Measurements from ENCODE around the gene NNT.
"Not testable (repeated sequence)": the region's sequence is repeated elsewhere in the genome, so short reads cannot be mapped to it uniquely, and the experiment has no call there.

Gene NNT

DNA sequence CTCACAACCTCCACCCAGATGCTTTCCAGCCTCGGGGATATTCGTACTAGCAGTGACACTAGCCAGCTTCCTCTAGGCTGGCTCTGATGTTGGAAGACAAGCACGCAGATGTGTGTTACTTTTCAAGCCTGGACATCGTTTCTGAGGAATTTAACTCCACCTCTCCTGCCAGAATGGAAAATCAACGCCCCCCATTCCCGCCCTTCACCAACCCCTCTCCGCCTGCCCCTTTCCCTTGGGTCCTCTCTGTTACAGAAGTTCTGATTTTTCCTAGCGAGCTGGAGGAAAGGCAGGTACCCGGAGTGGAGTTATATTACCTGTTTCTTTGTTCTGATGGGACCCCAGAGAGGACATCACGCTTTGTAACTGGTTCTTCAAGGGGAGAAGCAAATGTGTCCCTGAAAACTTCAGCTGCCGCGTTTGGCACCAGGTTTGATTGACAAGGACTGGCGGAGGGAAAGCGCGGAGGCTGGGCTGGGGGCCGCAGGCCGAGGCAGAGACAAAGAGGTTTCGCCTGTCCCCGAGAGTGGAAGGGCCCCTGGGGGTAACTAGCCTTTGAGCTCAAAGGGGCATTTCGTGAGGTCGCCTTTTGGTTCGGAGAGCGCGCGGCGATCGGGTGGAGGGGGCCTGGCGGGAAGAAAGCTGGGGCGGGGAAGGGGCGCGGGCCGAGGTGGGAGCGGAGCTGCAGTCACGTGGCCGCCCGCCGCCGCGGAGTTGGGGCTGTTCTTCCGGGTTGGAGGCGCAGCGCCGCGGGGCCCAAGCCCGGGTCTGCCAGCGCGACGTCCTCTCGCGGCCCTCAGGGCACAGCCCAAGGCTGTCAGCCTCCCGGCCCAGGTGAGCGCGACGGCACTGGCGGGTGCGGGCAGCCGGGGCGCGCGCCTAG, at the start of gene NNT:
Gene NNT (plus strand): TSS at position 720 of the 883 bp plus-strand sequence. CDS start 6,016 bp downstream, outside the sequence.
- no peaks in the 10 kb centered on the region for H3K9me3 Mint-ChIP-seq
- peak; percentile 89 for DNase-seq
- peak within 1 kb of the TSS; percentile 89 for H3K27ac Mint-ChIP-seq
- peaks cover 24% of the 10 kb centered on the region for H3K36me3 Mint-ChIP-seq
- H3K27me3 Mint-ChIP-seq, result no peaks in the 10 kb centered on the region
- H3K4me3 Mint-ChIP-seq, result peak within 1 kb of the TSS; percentile 87
- CTCF ChIA-PET, result interaction anchor here (1.0 to 2.4 kb wide), 3 partner anchors 28 to 118 kb away, joined by 3 to 12 read pairs (median 3); no protein-coding TSS in a partner anchor
- H3K4me1 Mint-ChIP-seq, result peaks cover 46% of the 10 kb centered on the region

DNA sequence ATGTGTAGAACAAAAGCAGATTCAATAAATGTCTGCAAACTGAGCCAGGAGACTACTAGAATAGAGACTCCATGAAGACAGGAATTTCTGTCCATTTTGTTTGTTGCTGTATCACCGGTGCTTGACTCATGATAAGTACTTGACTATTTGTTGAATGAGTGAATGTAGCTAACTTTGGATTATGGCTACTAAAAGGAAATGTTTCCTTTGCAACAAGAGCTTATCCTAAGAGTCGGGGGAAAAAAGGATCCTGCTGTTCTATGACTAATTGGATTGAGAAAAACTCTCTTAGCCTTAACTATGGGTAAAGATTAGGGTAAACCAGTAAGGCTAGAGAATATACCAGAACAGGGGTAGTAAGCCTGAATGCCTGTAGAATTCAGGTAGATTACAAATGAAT, 49.6 kb upstream of the NNT start:
- no peak overlapping the region for H3K4me3 Mint-ChIP-seq

DNA sequence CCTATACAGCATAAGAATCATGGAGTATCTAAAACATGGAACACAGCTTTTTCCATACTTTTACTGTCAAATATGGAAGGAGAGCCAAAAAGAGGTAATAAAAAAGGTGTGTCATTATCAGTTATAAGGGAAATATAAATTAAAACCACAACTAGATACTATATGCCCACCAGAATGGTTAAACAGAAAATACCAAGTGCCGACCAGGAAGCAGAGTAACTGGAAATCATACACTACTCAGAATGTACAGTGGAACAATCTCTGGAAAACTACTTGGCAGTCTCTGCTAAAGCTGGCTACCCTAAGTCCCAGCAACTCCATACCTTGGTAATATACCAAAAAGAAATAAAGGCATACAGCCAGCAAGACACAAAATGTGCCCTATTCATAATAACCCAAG, 48.5 kb upstream of the NNT start:
- peaks cover 14% of the 10 kb centered on the region for H3K36me3 Mint-ChIP-seq
- CTCF ChIA-PET, result interaction anchor here (0.8 to 1.3 kb wide), 3 partner anchors 30 to 445 kb away, joined by 3 to 5 read pairs (median 4); partner anchors contain the start of gene TMEM267
- peaks cover 14% of the 10 kb centered on the region for H3K4me1 Mint-ChIP-seq
- no peak overlapping the region for H3K27ac Mint-ChIP-seq
- no peaks in the 10 kb centered on the region for H3K9me3 Mint-ChIP-seq
- no peak for DNase-seq
- peaks cover 3% of the 10 kb centered on the region for H3K27me3 Mint-ChIP-seq
- H3K4me3 Mint-ChIP-seq, result no peak overlapping the region

More for the DNA sequence above, 49.6 kb upstream of the NNT start:
- Mint-ChIP-seq H3K36me3 (peaks cover 20% of the 10 kb centered on the region), H3K27me3 (peaks cover 3% of the 10 kb centered on the region), H3K4me1 (peaks cover 11% of the 10 kb centered on the region), H3K9me3 (no peaks in the 10 kb centered on the region), H3K27ac (no peak overlapping the region)
- CTCF ChIA-PET, result interaction anchor here (0.5 to 1.3 kb wide), 3 partner anchors 29 to 69 kb away, joined by 3 to 5 read pairs (median 3); partner anchors contain the start of gene TMEM267
- no peak for DNase-seq

DNA sequence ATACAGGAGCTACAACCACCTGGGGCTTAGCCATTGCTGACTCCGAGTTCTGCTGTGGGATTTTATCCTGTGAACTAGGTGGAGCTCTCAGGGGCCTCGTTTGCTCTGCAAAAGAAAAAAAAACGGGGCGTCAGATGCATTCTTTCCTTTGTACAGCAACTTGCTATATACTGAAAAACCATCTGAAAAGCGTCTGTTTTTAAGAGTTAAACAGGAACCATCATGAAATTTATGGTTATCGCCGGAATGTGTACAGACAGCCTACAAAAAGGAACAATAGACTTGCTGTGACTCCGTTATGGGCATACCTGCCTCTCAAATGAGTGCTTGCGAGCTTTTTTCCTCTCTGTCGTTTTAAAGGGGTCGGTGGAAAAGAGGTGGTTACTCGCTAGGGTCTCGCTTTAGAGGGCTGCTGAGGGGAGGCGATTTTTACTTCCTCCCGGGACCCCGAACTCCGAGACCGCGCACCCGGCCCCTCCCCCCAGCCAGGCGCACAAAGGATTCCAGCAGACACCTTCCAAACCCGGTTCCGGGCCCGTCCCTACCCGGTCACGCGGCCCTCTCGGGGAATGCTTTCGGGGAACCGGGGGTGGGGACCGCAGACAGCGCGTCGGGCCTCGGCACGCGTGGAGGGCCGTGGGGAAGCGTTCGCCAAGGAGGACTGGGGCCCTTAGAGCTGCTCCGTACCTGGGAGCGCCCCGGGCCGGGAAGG, 46.9 kb upstream of the NNT start:
- Mint-ChIP-seq H3K27ac (peak overlapping the region; percentile 94), H3K36me3 (peaks cover 7% of the 10 kb centered on the region), H3K27me3 (peaks cover 13% of the 10 kb centered on the region), H3K9me3 (no peaks in the 10 kb centered on the region), H3K4me3 (peak overlapping the region; percentile 87), H3K4me1 (peaks cover 11% of the 10 kb centered on the region)
- CTCF ChIA-PET, result interaction anchor here (0.8 to 1.5 kb wide), 3 partner anchors 72 to 647 kb away, joined by 3 read pairs; partner anchors contain the start of gene TMEM267
- DNase-seq, result peak; percentile 68

DNA sequence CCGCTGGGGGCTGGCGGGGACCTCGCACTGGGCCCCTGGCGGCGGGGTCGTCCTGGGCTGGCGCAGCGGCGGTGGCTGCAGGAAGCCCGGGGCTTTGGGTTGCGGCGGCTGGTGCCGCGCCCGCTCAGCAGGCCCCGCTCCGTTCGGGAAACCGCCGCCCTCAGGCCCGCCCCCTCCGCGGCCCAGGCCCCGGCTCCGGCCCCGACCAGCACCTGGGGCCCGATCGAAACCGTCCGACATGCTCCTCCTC, 46.4 kb upstream of the NNT start:
- CTCF ChIA-PET, result interaction anchor here (1.5 kb wide), 1 partner anchor 75 kb away, joined by 3 read pairs; no protein-coding TSS in a partner anchor
- H3K9me3 Mint-ChIP-seq, DNase-seq, H3K4me1 Mint-ChIP-seq, H3K36me3 Mint-ChIP-seq: not testable (repeated sequence)
- H3K4me3 Mint-ChIP-seq, result peak overlapping the region; percentile 69
- H3K27ac Mint-ChIP-seq, result peak overlapping the region; percentile 90
- peaks cover 13% of the 10 kb centered on the region for H3K27me3 Mint-ChIP-seq

DNA sequence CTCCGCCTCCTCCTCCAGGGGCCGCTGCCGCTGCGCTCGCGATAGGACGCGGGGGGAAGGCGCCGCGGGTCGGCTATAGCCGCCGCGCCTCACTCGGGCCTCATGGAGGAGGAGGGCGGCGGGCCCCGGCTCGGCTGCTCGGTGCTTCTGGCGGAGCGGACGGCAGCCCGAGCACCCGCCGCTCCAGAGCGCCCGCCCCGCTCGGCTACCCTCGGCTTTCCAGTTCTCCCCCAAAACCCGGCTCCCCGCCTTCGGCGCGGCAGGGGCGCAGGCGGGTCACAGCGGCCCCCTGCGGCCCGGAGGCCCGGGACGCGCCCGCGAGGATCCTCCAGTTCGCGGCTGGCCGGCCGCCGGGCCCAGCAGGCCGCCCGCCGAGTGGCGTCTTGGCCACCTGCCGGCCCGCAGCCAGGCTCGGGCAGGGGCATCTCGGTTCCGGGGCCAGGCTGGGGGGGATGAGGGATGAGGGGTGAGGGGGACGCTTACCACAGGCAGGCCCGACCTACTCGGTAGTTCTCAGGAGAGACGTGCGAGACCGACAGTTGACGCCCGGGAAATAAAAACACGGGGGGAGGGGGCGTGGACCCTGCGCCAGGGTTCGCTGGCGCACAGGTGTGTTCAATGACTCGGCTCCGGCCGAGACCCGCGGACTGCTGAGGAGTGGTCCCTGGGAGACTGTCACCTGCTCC, 46.0 kb upstream of the NNT start, which contains the start of gene PAIP1:
Gene PAIP1 (minus strand): TSS at position 221 of the 686 bp plus-strand sequence. CDS start 231 bp downstream, outside the sequence.
- Mint-ChIP-seq H3K36me3 (peaks cover 7% of the 10 kb centered on the region), H3K9me3 (no peaks in the 10 kb centered on the region), H3K27me3 (peaks cover 13% of the 10 kb centered on the region), H3K4me1 (peaks cover 10% of the 10 kb centered on the region), H3K27ac (peak within 1 kb of the TSS; percentile 94), H3K4me3 (peak within 1 kb of the TSS; percentile 87)
- CTCF ChIA-PET, result no interaction called here
- peak; percentile 89 for DNase-seq

DNA sequence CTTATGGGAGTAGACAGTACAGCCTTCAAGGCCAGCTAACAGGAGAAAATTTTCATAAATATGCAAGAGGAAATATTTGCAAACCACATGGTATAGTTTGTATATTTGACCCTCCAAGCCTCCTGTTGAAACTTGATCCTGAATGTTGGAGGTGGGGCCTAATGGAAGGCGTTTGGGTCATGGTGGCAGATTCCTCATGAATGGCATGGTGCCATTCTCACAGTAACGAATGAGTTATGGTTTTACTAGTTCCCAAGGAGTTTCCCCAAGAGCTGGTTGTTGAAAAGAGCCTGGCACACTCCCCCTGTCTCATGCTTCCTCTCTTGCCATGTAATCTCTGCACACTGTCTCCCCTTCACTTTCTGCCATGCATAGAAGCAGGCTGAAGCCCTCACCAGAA, 42.9 kb upstream of the NNT start:
- Mint-ChIP-seq H3K36me3 (peaks cover 5% of the 10 kb centered on the region), H3K27ac (no peak overlapping the region), H3K4me1 (peaks cover 10% of the 10 kb centered on the region), H3K9me3 (no peaks in the 10 kb centered on the region), H3K4me3 (no peak overlapping the region), H3K27me3 (peaks cover 16% of the 10 kb centered on the region)
- CTCF ChIA-PET, result no interaction called here
- DNase-seq, result no peak

DNA sequence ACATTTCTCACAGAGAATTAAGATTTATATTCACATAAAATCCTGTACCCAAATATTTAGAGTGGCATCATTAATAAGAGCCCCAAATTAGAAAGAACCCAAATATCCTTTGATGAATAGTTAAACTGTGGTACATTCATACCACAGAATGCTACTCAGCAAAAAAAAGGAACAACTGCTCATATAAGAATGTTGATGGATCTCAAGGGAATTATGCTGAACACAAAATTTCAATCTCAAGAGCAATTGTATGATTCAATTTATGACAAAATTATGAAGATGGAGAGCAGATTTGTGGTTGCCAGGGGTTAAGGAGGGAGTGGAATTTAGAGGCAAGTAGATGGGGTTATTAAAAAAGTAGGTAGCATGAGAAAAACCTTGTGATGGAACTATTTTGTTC, 41.6 kb upstream of the NNT start:
- DNase-seq, result no peak
- Mint-ChIP-seq H3K4me3 (no peak overlapping the region), H3K36me3 (no peaks in the 10 kb centered on the region), H3K27ac (no peak overlapping the region), H3K27me3 (peaks cover 16% of the 10 kb centered on the region), H3K9me3 (no peaks in the 10 kb centered on the region), H3K4me1 (peaks cover 10% of the 10 kb centered on the region)
- CTCF ChIA-PET, result no interaction called here

DNA sequence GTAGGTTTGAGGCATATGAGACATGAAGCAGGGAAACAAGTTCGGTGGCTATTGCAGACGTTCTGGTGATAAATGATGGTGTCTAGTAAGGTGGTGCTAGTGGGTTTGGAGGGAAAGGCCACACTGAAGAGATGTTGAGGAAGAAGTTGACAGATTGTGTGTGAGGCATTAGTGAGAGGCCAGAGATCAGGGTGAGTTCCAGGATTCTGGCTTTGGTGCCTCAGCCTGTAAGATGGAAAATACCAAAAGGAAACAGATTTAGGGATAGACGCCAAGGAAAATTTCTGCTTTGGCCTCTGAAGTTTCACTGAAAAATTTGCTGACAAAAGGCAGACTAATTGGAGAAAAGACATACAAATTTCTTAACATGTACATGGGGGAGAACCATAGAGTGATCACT, 39.7 kb upstream of the NNT start:
- CTCF ChIA-PET, result no interaction called here
- Mint-ChIP-seq H3K27me3 (peaks cover 13% of the 10 kb centered on the region), H3K9me3 (no peaks in the 10 kb centered on the region)

DNA sequence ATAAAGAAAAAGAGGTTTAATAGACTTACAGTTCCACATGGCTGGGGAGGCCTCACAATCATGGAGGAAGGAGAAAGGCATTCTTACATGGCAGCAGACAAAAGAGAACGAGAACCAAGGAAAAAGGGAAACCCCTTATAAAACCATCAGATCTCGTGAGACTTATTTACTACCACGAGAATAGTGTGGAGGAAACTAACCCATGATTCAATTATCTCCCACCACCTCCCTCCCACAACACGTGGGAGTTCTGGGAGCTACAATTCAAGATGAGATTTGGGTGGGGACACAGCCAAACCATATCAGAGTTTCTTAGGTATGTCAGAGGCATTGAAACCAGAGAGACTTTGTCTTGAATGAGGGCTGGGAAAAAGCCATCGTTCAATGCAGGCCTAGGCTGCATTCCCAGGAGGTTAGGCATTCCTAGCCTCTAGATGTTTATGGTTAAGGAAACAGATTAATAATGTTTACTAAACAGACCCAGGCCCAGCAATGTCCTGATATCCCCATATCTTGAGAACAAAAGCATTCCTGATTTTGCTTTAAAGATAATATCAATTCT, 38.6 kb upstream of the NNT start:
- Mint-ChIP-seq H3K4me3 (no peak overlapping the region), H3K9me3 (no peaks in the 10 kb centered on the region), H3K27ac (no peak overlapping the region), H3K27me3 (peaks cover 13% of the 10 kb centered on the region), H3K4me1 (no peaks in the 10 kb centered on the region), H3K36me3 (no peaks in the 10 kb centered on the region)
- no peak for DNase-seq
- CTCF ChIA-PET, result no interaction called here

More for the DNA sequence above, 39.7 kb upstream of the NNT start:
- peaks cover 3% of the 10 kb centered on the region for H3K4me1 Mint-ChIP-seq
- no peaks in the 10 kb centered on the region for H3K36me3 Mint-ChIP-seq
- H3K4me3 Mint-ChIP-seq, result no peak overlapping the region
- DNase-seq, result no peak
- no peak overlapping the region for H3K27ac Mint-ChIP-seq

DNA sequence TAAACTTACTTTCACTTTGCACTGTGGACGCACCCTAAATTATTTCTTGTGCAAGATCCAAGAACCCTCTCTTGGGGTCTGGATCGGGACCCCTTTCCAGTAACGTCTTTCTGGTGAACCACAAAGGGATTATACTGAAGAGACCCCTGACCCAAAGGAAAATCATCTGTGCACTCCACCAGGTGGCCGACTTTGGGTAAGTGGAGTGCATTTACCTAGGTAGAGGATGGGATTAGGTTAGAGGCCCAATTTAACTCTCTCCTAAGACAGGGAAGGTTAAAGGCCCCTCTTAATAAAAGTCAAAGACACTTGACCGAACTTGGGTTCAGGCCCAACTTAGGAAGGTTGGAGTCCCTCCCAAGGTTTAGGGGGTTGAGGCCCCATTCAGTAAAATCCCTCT, 37.9 kb upstream of the NNT start:
- Mint-ChIP-seq H3K4me3 (no peak overlapping the region), H3K36me3 (no peaks in the 10 kb centered on the region), H3K4me1 (no peaks in the 10 kb centered on the region), H3K27me3 (peaks cover 13% of the 10 kb centered on the region), H3K9me3 (no peaks in the 10 kb centered on the region), H3K27ac (no peak overlapping the region)
- CTCF ChIA-PET, result no interaction called here
- no peak for DNase-seq

DNA sequence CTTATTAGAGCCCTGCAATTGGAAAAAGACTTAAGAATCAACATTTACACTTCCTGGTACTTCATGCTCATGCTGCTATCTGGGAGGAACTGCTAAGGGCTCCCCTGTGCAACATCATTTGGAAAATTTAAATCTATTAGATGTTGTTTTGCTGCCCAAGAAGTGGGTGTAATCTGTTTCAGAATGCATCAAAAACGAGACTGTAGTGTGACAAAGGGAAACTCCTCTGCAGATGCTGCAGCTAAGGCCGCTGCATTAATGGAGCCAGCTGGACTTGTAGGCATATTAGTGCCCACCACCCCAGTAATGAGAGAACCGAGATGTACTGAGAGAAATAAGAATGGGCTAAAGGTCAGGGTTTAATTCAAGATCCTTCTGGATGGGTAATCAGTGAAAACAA, 35.0 kb upstream of the NNT start:
- CTCF ChIA-PET, result no interaction called here

DNA sequence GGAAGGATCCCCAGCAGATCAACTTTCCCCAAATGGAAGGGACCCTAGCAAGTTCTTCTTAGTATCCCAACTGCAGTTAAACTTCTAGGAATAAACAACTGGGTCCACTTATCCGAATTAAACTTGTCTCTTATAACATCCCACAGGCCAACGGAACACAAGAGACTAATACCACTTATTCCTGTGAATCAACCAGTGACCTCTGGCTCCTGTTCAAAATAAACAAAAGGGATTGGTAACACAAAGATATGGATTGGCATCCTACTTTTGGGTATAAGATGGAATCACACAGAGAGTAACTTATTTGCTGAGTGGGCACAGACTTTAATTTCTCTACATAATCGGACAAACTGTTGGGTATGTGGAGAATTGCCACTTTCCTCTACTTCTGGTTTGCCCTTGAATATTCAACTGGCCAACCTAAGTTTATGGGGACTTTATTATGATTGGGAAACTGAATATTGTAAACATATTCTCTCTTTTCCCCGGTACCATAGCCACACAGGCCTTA, 33.7 kb upstream of the NNT start:
- Mint-ChIP-seq H3K36me3 (no peaks in the 10 kb centered on the region), H3K27me3 (no peaks in the 10 kb centered on the region), H3K4me1 (no peaks in the 10 kb centered on the region), H3K4me3 (no peak overlapping the region), H3K9me3 (no peaks in the 10 kb centered on the region), H3K27ac (no peak overlapping the region)
- DNase-seq, result no peak
- CTCF ChIA-PET, result no interaction called here

More for the DNA sequence above, 35.0 kb upstream of the NNT start:
- no peaks in the 10 kb centered on the region for H3K36me3 Mint-ChIP-seq
- no peak for DNase-seq
- no peak overlapping the region for H3K4me3 Mint-ChIP-seq
- H3K9me3 Mint-ChIP-seq, result no peaks in the 10 kb centered on the region
- H3K27me3 Mint-ChIP-seq, result no peaks in the 10 kb centered on the region
- no peaks in the 10 kb centered on the region for H3K4me1 Mint-ChIP-seq
- no peak overlapping the region for H3K27ac Mint-ChIP-seq
